HS-5 (cell line): ENCODE results near the gene UTP25.

Experiments used
- DNase-seq: peaks from one replicate; pipeline ENCODE4 v3.0.0-alpha.2; 2012; ENCODE audit warnings: low read depth

Gene UTP25

GRCh38 chr1:209839875-209840546 is 12.2 kb downstream of the UTP25 start:
- DNase-seq, result peak; percentile 92

DNA sequence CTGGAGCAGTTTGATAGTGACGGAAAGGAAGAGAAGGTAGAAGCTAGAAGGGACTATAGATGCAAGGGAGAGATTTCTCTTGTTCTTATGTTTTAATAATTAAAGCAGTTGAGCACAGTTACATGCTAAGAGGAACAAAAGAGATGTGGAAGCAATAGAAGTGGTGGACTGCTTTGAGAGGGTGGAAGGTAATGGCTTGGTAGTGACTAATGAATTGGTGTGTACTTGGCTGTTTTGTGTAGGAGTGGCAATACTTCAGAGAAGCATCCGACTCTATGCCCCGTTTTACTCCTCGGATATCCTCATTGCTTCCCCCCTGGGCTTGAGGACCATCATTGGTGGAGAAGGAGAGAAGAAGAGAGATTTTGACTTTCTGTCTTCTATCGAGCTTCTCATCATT is 12.8 kb downstream of the UTP25 start:
- DNase-seq, result no peak

DNA sequence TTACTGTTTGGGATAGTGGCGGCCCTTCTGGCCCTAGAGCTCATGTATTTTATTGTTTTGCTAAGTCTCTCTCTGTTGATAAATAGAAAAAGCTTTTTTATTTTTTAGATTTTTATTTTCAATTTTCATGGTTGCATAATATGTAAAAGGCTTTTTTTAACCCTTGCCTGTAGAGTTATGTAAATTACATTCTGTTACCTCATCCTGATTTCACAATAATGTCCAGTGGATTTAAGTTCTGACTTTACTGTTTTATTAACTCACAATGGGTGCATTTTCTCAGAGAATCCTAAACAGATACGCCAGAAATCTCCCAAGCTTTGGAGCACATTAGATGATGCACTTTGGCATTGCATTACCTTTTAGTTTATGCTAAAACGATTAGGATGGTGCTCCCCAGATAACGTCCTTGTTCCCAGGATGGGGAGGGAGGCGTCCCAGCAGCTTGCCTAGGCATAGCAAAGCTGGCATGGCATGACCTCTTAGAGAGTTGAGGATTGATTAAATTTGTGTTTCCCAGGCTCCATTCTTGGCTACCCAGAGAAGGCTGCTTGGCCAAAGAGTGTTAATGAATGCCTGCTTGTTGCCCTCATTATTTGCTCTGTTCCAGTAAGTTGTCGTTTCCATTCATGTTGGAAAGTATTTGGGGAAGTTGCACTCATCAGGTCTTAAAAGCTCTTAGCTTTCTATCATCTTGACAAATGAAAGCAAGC is 17.1 kb downstream of the UTP25 start:
- DNase-seq, result no peak

- DNase-seq, result no peak
Measured at GRCh38 chr1:209845408-209845725, 17.6 kb downstream of the UTP25 start.

DNA sequence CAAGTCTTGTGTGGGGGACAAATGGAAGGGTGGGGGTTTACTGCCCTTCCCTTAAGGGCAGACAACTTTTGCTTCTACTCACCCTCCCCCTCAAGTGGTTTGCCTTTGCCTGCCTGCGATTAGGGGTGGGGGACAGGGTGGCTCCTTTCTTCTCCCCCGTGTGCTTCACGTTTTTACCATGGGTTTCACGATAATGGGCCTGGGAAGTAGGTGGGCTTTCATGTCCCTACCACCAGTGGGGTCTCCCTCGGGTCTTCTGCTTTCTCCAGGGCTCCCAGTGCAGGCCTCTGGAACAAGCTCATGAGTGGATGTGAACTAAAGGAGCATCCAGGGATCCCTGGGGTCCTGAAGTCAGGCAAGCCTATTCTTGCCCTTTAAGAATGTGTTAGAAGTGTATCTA is 21.6 kb downstream of the UTP25 start:
- DNase-seq, result no peak

DNA sequence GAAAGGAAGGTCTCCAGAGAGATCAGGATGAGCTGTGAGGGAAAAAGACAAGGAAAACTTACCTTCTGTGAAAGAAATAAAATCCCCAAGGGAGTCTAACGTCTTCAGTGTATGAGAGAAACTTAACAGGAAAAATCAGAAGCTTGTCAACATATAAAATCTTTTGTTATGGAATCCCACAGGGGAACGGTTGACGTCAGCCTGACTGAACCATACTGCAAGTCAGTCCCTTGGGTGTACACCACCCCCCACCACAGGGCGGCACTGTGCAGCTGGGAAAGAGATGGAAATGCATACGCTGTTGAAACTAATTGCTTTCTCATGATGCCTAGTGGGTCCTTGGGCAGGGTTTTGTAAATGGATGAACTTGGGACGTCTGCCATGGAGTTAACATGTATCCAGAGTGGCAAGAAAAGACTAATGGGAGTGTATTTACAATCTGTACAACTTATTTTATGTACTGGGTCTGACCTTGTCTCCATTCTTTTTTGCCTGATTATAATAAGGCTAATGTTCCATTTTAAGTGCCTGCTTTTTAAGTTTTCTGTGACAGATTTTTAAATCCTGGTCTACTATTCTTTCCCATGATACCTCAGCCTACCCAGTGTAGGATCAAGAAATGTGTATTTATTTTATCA is 22.7 kb downstream of the UTP25 start:
- DNase-seq, result no peak

- no peak for DNase-seq
Measured at GRCh38 chr1:209853676-209854075, 25.9 kb downstream of the UTP25 start.

DNA sequence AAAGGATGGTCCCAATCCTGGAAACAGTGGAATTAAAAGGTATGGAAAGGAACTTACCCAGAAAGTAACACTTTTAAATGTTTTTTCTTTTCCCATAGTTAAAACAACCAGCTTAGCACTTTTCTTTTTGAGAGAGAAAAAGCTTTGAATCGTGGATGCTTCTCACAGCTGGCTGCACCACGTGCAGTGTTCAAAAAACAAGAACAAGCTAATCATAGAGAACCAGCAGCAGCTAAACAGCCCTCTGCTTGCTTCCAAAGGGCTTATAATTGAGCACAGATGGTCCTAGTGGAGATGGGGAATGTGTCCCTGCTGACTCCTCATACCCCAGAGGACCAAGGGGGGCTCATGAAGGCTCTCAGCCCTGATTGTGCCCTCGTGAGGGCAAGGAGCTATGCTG is 26.4 kb downstream of the UTP25 start:
- DNase-seq, result no peak

GRCh38 chr1:209855006-209855405 is 27.2 kb downstream of the UTP25 start:
- no peak for DNase-seq

DNA sequence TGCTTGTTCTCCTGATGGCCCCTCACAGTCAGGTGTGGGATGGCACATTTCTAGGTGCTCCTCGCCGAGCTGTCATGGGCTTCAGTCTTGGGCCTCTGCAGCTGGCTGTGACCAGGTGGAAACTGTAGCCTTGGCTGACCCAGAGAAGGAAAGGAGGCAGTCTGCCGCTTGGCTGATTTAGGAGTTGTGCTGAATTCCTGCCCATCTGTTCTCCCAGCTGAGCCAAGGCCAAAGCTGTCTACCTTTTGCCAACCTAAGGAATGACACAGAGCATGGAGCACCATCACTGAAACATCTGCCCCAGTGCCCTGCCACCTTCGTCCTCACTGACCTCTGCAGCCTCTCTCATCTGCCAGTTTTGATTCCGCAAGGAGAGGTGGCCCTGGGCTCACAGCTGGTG is 27.9 kb downstream of the UTP25 start:
- no peak for DNase-seq

GRCh38 chr1:209858561-209859103 is 30.9 kb downstream of the UTP25 start:
- no peak for DNase-seq

DNA sequence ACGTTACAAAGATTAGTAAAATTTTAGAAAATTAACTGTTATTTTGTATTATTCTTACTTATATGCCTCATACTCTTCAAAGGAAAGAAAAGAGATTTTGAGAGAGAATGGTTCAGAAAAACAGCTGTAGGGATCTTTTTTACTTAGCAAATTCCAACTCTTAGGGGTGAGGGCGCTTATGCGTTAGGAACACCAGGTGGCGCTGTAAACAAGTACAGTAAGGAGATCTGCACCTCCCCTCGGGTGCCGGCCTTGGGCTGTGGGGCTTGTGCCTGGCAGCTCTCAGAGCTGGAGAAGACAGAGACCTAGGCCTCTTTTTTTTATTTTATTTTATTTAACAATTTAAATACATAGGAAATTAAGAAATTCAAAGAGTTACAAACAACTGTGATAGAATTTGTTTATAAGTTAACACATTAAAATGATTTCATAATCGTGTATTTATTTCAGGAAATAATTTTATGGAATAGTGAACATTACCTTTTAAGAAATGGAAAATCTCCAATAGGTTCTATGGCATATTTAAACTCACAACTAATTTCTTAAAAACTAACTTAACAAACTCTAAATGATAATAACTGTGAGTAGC is 32.6 kb downstream of the UTP25 start:
- peak; percentile 47 for DNase-seq

GRCh38 chr1:209861242-209861641 is 33.5 kb downstream of the UTP25 start:
- DNase-seq, result no peak

GRCh38 chr1:209862391-209863356 is 34.9 kb downstream of the UTP25 start:
- DNase-seq, result no peak

GRCh38 chr1:209863766-209864485 is 36.2 kb downstream of the UTP25 start:
- no peak for DNase-seq

DNA sequence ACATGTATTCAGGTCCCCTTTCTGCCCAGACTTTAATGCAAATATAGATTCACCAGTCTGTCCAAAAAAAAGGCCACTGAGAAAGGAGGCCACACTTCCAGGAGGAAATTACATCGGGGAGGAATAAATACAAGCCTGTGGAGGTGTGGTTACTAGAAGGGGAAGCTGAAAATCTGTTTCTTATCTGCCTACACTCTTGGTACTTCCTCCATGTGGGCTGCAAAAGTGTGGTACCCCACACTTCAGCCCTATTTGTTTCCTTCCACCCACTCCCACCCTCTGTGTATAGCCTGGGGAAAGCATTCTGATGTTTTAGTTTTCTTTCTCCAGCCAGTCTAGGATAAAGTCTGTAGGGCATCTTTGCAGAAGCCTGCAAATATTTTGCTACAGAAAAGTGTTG is 38.4 kb downstream of the UTP25 start:
- DNase-seq, result no peak

DNA sequence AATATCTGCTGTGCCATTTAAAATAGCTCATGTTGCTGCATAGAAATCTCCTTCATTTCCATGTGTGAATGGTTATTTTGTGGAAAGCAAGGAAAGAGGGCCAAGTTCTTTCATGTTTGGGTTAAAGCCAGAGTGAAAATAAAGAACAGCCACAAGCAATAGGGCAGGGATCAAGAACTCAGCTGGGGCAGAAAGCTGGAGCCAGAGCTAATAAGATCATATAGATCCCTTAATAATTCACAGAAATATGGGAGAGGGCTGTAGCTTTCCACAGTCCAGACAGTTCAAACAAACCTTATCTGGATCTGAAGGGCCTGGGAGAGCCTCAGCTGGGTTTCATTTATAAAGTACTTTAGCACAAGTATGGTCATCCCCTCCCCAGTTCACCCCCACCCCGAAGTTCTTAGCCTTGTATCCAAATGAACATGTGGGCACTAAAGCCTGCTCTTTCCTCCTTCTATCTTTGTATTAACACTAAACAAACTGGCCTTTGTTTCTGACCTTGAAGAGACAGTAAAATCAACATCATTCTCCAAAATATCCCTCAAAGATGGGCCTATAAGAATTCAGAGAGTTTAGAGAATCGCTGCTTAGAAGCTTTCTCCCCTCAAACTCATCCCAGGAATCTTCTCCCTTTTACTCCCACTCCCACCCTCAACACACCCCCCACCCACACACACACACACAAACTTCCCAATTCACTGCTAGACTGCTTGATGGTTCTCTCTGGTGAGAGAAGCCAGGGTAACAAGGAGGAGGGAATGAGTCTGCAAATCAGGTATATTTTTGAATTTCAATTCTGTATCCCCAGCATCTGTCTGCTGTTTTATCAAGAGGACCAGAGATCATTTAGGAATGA is 41.7 kb downstream of the UTP25 start:
- no peak for DNase-seq

- no peak for DNase-seq
Measured at GRCh38 chr1:209870151-209870831, 42.5 kb downstream of the UTP25 start.

- DNase-seq, result no peak
Measured at GRCh38 chr1:209871006-209871405, 43.2 kb downstream of the UTP25 start.
